ENCODE measurements around the gene PLCB3.
"Not testable (repeated sequence)": the region's sequence is repeated elsewhere in the genome, so short reads cannot be mapped to it uniquely, and the experiment has no call there.

The PLCB3 gene

GRCh38 chr11:64239662-64240434 lies 11.5 kb upstream of the PLCB3 start:
- H3K27ac Mint-ChIP-seq = peak overlapping the region; percentile 92 to 97
- H3K4me3 Mint-ChIP-seq = peak overlapping the region; percentile 82 to 93
- ATAC-seq (no peak), DNase-seq (peak in 1 of 2 donors; percentile 56)
- no peaks in the 10 kb centered on the region for H3K9me3 Mint-ChIP-seq
- no peaks in the 10 kb centered on the region for H3K27me3 Mint-ChIP-seq
- peaks cover 81% of the 10 kb centered on the region for H3K4me1 Mint-ChIP-seq

GRCh38 chr11:64240435-64241240 lies 10.7 kb upstream of the PLCB3 start, which contains the start of gene FKBP2:
Gene FKBP2, plus strand, starts transcription at chr11:64241095. Its CDS starts 1,293 bp downstream, at chr11:64242388.
- DNase-seq = peak; percentile 99
- ATAC-seq = peak; percentile 71
- H3K9me3 Mint-ChIP-seq = no peaks in the 10 kb centered on the region
- H3K4me1 Mint-ChIP-seq = peaks cover 78% of the 10 kb centered on the region
- peak within 1 kb of the TSS; percentile 82 to 93 for H3K4me3 Mint-ChIP-seq
- peak within 1 kb of the TSS; percentile 92 to 97 for H3K27ac Mint-ChIP-seq
- no peaks in the 10 kb centered on the region for H3K27me3 Mint-ChIP-seq

DNA sequence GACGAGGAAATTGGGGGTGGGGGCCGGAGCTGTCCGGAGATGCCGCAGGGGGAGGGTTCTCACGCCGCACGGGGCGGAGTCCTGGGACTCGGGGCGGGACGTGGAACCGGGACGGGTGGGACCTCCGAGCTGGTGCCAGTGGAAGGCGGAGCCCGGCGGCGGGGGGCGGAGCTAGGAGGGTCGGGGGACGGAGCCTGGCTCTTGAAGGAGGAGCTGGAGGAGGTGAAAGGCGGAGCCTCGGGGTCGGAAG lies 10.2 kb upstream of the PLCB3 start:
- Mint-ChIP-seq H3K27ac (peak overlapping the region; percentile 92 to 97), H3K27me3 (no peaks in the 10 kb centered on the region), H3K9me3 (no peaks in the 10 kb centered on the region), H3K4me3 (peak overlapping the region; percentile 82 to 93), H3K4me1 (peaks cover 73% of the 10 kb centered on the region)
- ATAC-seq = peak; percentile 82
- peak; percentile 100 for DNase-seq

DNA sequence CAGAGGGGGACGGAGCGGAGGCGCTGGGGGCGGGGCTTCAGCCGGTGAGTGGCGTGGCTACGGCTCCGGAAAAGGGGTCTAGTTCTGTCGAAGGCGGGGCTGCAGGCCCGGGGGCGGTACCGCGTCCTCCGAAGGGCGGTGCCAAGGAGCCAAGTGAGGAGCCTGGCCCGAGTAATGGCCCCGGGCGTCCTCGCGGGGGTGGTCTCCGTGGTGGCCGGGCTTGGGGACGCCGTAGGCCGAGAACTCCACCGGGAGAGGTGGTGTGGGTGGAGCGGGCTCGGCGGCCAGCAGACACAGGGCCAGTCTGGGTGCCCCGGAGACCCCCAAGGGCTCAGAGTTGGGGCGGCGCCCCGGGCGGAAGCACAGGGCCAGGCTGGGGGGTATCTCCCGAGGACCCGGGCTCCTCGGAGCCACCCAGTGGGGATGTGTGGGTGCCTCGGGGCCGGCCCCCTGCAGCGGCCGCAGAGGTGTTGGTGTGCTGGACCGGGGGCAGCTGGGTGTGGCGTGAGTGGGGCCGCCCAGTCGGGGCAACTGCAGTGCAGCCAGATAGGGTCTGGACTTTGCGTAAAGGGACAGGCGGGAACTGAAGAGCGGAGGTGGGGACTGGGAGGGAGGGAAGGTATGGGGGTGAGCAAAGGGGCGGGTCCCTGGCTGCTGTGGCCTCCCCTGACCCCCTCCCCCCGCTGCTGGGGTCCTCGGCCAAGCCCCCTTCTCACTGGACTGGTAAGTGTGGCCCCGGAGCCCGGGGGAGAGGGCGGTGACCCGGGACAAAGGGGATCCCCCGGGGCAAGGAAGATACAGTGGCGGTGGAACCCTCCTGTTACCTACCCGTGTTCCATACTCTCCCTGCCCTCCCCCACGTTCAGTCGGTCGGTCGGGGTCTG lies 9.6 kb upstream of the PLCB3 start:
- peak; percentile 31 for ATAC-seq
- Mint-ChIP-seq H3K27ac (peak overlapping the region; percentile 92 to 97), H3K9me3 (no peaks in the 10 kb centered on the region), H3K4me1 (peaks cover 71% of the 10 kb centered on the region), H3K27me3 (no peaks in the 10 kb centered on the region), H3K4me3 (peak overlapping the region; percentile 82 to 93)
- DNase-seq = peak in 1 of 2 donors; percentile 52

- Mint-ChIP-seq H3K4me1 (peaks cover 71% of the 10 kb centered on the region), H3K4me3 (peak overlapping the region; percentile 13 to 93), H3K9me3 (no peaks in the 10 kb centered on the region), H3K27me3 (no peaks in the 10 kb centered on the region), H3K27ac (no peak overlapping the region)
- no peak for ATAC-seq
- DNase-seq = no peak
Measured at GRCh38 chr11:64243236-64243854, 8.0 kb upstream of the PLCB3 start.

GRCh38 chr11:64244107-64244506 lies 7.2 kb upstream of the PLCB3 start:
- Mint-ChIP-seq H3K27ac (peak overlapping the region; percentile 57 to 88), H3K4me3 (peak overlapping the region in 1 of 2 donors; percentile 21), H3K4me1 (peaks cover 64% of the 10 kb centered on the region), H3K27me3 (no peaks in the 10 kb centered on the region), H3K9me3 (no peaks in the 10 kb centered on the region)
- no peak for ATAC-seq
- DNase-seq = no peak

- Mint-ChIP-seq H3K27ac (peak overlapping the region; percentile 42 to 96), H3K4me1 (peaks cover 65% of the 10 kb centered on the region), H3K4me3 (peak overlapping the region; percentile 95 to 96), H3K9me3 (no peaks in the 10 kb centered on the region), H3K27me3 (no peaks in the 10 kb centered on the region)
- DNase-seq (no peak), ATAC-seq (no peak)
Measured at GRCh38 chr11:64244966-64245365, 6.4 kb upstream of the PLCB3 start.

GRCh38 chr11:64245401-64245796 lies 5.9 kb upstream of the PLCB3 start:
- Mint-ChIP-seq H3K27ac (peak overlapping the region; percentile 48 to 96), H3K4me1 (peaks cover 65% of the 10 kb centered on the region)
- ATAC-seq = no peak

DNA sequence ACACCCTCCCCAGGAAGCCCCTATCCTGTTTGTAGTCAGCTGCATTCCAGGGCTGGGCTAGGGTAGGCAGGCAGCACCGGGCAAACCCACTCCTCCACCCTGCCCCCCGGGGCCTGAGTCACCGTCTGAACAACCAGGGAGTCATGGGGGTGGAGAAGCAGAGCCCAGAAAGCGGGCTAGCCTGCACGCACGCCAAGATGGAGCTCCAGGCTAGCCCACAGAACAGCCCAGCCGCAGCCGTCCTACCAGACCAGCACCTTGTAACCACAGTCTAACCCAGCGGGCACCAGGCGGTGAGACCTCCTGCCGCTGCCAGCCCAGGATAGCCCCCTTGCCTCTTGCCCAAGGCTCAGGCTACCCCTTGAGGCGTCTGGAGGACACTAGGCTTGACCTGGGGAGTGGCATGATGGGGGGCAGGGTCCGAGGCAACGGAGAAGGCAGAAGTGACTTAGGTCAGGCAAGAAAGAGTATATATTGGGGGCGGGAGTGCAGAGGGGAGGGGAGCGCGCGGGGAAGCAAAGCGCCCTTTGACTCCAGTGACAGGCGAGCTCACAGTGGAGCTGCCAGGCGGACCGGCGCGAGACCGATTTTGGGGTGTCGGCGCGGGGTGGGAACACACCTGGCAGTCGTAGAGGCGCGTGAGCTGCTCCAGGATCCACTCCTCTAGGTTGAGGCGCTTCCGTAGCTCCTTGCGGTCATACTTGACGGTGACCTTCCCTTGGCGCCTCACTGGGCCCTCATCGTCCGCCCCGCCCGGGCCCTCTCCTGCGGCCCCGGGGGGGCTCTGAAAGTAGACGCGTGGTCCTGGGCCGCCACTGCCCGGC lies 5.3 kb upstream of the PLCB3 start:
- peak; percentile 33 for ATAC-seq
- Mint-ChIP-seq H3K27me3 (no peaks in the 10 kb centered on the region), H3K4me3 (peak overlapping the region; percentile 95 to 96), H3K27ac (peak overlapping the region; percentile 95 to 96), H3K9me3 (no peaks in the 10 kb centered on the region), H3K4me1 (peaks cover 68% of the 10 kb centered on the region)
- peak; percentile 48 to 80 for DNase-seq

More at GRCh38 chr11:64245401-64245796, 5.9 kb upstream of the PLCB3 start:
- Mint-ChIP-seq H3K27me3 (no peaks in the 10 kb centered on the region), H3K9me3 (no peaks in the 10 kb centered on the region), H3K4me3 (peak overlapping the region; percentile 95 to 96)
- DNase-seq = no peak

DNA sequence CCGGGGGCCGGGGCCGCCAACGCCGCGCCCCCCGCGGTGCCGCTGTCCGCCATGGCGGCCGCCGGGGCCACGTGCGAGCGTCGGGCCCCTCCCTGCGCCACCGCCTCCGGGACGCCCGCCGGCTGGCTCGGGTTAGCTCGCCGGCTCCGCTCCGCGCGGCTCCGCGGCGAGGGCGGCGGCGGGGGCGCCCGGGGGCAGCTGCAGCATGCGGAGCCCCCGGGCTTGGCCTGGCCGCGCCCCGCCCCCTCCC lies 4.8 kb upstream of the PLCB3 start:
- H3K27me3 Mint-ChIP-seq, H3K27ac Mint-ChIP-seq, DNase-seq, H3K9me3 Mint-ChIP-seq: not testable (repeated sequence)
- peak; percentile 13 for ATAC-seq
- Mint-ChIP-seq H3K4me3 (peak overlapping the region; percentile 76 to 90), H3K4me1 (peaks cover 68% of the 10 kb centered on the region)

- Mint-ChIP-seq H3K4me3 (peak within 1 kb of the TSS; percentile 95 to 96), H3K27ac (peak within 1 kb of the TSS; percentile 95 to 96), H3K9me3 (no peaks in the 10 kb centered on the region), H3K27me3 (no peaks in the 10 kb centered on the region), H3K4me1 (peaks cover 72% of the 10 kb centered on the region)
- ATAC-seq = peak; percentile 66
- peak; percentile 77 for DNase-seq
Measured at GRCh38 chr11:64246871-64247728, 4.2 kb upstream of the PLCB3 start, which contains the start of gene PPP1R14B. Gene PPP1R14B, minus strand, starts transcription at chr11:64246943. Its CDS starts 270 bp downstream, at chr11:64246673.

DNA sequence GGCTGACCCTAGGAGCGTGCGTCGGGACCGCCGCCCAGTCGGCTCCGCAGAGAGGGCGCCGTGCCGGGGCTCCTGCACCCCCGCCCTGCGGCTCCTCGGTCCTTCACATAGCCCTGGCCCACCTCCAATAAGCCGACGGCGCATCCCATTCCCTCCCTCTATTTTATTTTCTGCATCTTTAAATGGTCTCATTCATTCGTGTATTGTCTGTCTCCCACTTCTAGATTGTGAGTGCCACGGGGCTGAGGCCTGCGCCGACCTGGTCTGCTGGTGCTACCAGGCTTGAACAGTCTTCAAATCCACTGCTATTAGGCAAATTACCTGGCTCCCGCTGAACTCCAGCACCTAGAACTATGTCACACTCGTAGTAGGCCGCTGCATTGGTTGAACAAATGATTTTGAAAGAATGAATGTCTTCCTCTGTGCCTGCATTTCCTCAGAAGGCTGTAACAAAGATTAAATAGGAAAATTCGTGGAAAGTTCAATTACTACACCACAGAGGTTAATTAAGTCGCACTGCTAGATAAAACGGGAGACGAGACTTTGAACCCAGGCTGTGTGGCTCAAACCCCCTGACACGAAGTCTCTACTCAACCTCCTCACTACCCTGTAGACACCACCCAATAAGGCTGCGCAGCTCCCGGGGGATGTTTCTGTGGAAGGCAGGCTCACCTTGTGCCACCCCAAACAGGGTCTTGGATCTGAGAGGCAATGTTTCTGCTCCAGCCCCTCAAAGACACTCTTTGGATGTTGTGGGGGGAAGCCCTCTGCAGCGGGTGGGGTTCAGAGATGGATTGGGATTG lies 3.4 kb upstream of the PLCB3 start:
- no peak for ATAC-seq
- H3K27ac Mint-ChIP-seq = no peak overlapping the region
- H3K4me3 Mint-ChIP-seq = peak overlapping the region; percentile 62 to 90
- peaks cover 72% of the 10 kb centered on the region for H3K4me1 Mint-ChIP-seq
- no peak for DNase-seq
- H3K9me3 Mint-ChIP-seq = no peaks in the 10 kb centered on the region
- no peaks in the 10 kb centered on the region for H3K27me3 Mint-ChIP-seq

GRCh38 chr11:64248578-64248977 lies 2.8 kb upstream of the PLCB3 start:
- H3K4me3 Mint-ChIP-seq = no peak overlapping the region
- DNase-seq (no peak), ATAC-seq (no peak)
- no peak overlapping the region for H3K27ac Mint-ChIP-seq
- H3K27me3 Mint-ChIP-seq = no peaks in the 10 kb centered on the region
- no peaks in the 10 kb centered on the region for H3K9me3 Mint-ChIP-seq
- H3K4me1 Mint-ChIP-seq = peaks cover 71% of the 10 kb centered on the region

All from stimulated activated naive CD8-positive, alpha-beta T cell treated with anti-CD3 and anti-CD28 coated beads, Interleukin-15, amount 100 ng/mL, for 72 hours (primary cell).